ENCODE data around the gene PIP4K2A. TPM values are rescaled to one million over a fixed set of nuclear protein-coding genes. Genes with fewer than 3 reads are reported as not detected.

The PIP4K2A gene
- total RNA-seq, 3 donors from 2014 or later (not counting 1 experiment from before 2014, with no cell fraction given) = 311 to 423 (median 405) TPM

DNA sequence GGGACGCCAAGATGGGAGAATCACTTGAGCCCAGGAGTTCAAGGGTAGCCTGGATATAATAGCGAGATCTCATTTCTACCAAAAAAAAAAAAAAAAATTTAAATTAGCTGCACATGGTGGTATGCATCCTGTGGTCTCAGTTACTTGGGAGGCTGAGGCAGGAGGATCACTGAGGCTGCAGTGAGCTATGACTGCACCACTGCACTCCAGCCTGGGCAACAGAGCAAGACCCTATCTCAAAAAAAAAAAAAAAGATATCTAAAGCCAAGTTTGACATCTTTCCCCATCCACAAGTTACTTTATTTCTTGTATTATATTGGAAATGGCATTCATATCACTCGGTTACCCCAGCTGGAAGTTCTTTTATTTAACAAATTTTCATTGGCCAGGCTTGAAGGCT is 3.4 kb upstream of the PIP4K2A start:
- Histone ChIP-seq H3K9me3 (ENCODE audit: control insufficient read depth, insufficient read depth, low read length) (no peaks in the 10 kb centered on the region), H3K27ac (ENCODE audit: low read length) (no peak overlapping the region), H3K4me1 (ENCODE audit: control insufficient read depth, insufficient read depth, low read length) (peaks cover 7% of the 10 kb centered on the region), H3K36me3 (ENCODE audit: control insufficient read depth, insufficient read depth, low read length) (no peaks in the 10 kb centered on the region), H3K4me3 (ENCODE audit: low read length) (no peak overlapping the region), H3K27me3 (ENCODE audit: control insufficient read depth, insufficient read depth, low read length) (no peaks in the 10 kb centered on the region)
- no peaks in the 10 kb centered on the region for H3K9me3 Mint-ChIP-seq
- ATAC-seq = no peak
- no peaks in the 10 kb centered on the region for H3K27me3 Mint-ChIP-seq (ENCODE audit: low read depth in 2 of 2)
- H3K36me3 Mint-ChIP-seq = no peaks in the 10 kb centered on the region
- no peak overlapping the region for H3K4me3 Mint-ChIP-seq
- DNase-seq = no peak
- TF ChIP-seq, protein P1, sequence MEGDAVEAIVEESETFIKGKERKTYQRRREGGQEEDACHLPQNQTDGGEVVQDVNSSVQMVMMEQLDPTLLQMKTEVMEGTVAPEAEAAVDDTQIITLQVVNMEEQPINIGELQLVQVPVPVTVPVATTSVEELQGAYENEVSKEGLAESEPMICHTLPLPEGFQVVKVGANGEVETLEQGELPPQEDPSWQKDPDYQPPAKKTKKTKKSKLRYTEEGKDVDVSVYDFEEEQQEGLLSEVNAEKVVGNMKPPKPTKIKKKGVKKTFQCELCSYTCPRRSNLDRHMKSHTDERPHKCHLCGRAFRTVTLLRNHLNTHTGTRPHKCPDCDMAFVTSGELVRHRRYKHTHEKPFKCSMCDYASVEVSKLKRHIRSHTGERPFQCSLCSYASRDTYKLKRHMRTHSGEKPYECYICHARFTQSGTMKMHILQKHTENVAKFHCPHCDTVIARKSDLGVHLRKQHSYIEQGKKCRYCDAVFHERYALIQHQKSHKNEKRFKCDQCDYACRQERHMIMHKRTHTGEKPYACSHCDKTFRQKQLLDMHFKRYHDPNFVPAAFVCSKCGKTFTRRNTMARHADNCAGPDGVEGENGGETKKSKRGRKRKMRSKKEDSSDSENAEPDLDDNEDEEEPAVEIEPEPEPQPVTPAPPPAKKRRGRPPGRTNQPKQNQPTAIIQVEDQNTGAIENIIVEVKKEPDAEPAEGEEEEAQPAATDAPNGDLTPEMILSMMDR (IDR thresholded peaks at IDR 0.05) = no peak
- 100% methylated on average over 2 of the region's 3 CpGs for whole genome bisulfite sequencing (ENCODE audit: insufficient coverage)
- intact Hi-C loops (cut with micrococcal nuclease) = loop anchor here (10.0 kb wide), 2 partner anchors 213 to 393 kb away; partner anchors contain the start of gene BMI1
- no peak overlapping the region for H3K27ac Mint-ChIP-seq
- peaks cover 7 to 8% of the 10 kb centered on the region in 2 donors for H3K4me1 Mint-ChIP-seq

DNA sequence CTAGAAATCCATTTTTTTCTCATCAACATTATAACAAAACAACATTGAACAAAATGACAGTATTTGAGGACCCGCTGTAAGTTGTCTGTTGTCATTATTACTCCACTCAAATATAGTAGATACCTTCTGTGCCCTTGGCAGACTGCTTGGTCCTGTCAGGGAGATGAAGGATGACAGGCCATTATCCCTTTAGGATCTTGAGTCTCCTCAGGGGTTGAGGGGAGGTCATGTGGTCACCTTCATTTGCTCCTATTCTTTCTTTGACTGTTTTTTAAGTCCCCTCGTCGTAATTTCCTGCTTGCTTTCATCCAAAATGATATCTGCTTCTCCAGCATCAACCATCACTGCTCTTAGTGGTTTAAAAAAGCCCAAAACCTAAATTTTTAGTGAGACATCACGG is 2.6 kb upstream of the PIP4K2A start:
- intact Hi-C loops (cut with micrococcal nuclease) = loop anchor here (10.0 kb wide), 2 partner anchors 212 to 392 kb away; partner anchors contain the start of gene BMI1
- Mint-ChIP-seq H3K4me1 (peaks cover 12% of the 10 kb centered on the region in 2 donors), H3K27ac (no peak overlapping the region), H3K4me3 (no peak overlapping the region), H3K9me3 (no peaks in the 10 kb centered on the region), H3K27me3 (ENCODE audit: low read depth in 2 of 2) (no peaks in the 10 kb centered on the region), H3K36me3 (no peaks in the 10 kb centered on the region)
- Histone ChIP-seq H3K27me3 (ENCODE audit: control insufficient read depth, insufficient read depth, low read length) (no peaks in the 10 kb centered on the region), H3K36me3 (ENCODE audit: control insufficient read depth, insufficient read depth, low read length) (no peaks in the 10 kb centered on the region), H3K9me3 (ENCODE audit: control insufficient read depth, insufficient read depth, low read length) (no peaks in the 10 kb centered on the region), H3K4me3 (ENCODE audit: low read length) (no peak overlapping the region), H3K4me1 (ENCODE audit: control insufficient read depth, insufficient read depth, low read length) (peaks cover 7% of the 10 kb centered on the region), H3K27ac (ENCODE audit: low read length) (no peak overlapping the region)
- ATAC-seq (no peak), DNase-seq (no peak)
- WGBS (ENCODE audit: insufficient coverage) = 94% methylated on average over 3 of the region's 4 CpGs
- TF ChIP-seq, protein P1 (IDR thresholded peaks at IDR 0.05) = no peak

DNA sequence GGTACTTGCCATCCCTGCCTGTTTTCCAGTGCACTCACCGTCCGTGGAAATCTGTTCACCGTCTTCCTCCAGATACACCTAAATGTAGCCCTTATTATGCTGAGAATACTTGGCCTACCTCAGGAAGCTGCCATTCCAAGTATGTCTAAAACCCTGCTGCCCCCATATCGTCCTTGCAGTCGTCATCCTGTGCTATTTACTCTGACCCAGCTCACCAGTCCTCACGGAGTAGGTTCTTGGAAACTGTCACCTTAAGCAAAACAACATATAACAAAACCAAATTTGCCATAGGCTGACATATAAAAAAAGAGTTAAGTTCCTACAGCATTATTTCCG is 880 bp upstream of the PIP4K2A start:
- Histone ChIP-seq H3K27ac (ENCODE audit: low read length) (peak overlapping the region; percentile 89), H3K4me3 (ENCODE audit: low read length) (no peak overlapping the region), H3K27me3 (ENCODE audit: control insufficient read depth, insufficient read depth, low read length) (no peaks in the 10 kb centered on the region), H3K4me1 (ENCODE audit: control insufficient read depth, insufficient read depth, low read length) (peaks cover 10% of the 10 kb centered on the region), H3K36me3 (ENCODE audit: control insufficient read depth, insufficient read depth, low read length) (no peaks in the 10 kb centered on the region), H3K9me3 (ENCODE audit: control insufficient read depth, insufficient read depth, low read length) (no peaks in the 10 kb centered on the region)
- intact Hi-C loops (cut with micrococcal nuclease) = loop anchor here (10.0 kb wide), 2 partner anchors 210 to 390 kb away; partner anchors contain the start of gene BMI1
- ATAC-seq = no peak
- H3K27ac Mint-ChIP-seq = peak overlapping the region; percentile 77 to 82
- peak overlapping the region; percentile 75 for H3K4me3 Mint-ChIP-seq
- peaks cover 28 to 29% of the 10 kb centered on the region in 2 donors for H3K4me1 Mint-ChIP-seq
- no peak for DNase-seq
- no peaks in the 10 kb centered on the region for H3K27me3 Mint-ChIP-seq (ENCODE audit: low read depth in 2 of 2)
- no peaks in the 10 kb centered on the region for H3K9me3 Mint-ChIP-seq
- WGBS (ENCODE audit: insufficient coverage) = 92% methylated on average over 6 of the region's 7 CpGs
- H3K36me3 Mint-ChIP-seq = no peaks in the 10 kb centered on the region
- TF ChIP-seq, protein P1 (IDR thresholded peaks at IDR 0.05) = no peak

Measured in natural killer cell (primary cell).